ENCODE data around the gene DPY19L1.

GRCh38 chr7:35025369-35025870 lies 11.9 kb downstream of the DPY19L1 start:
- TF ChIP-seq CTCF (conservative IDR thresholded peaks at IDR 0.05) (no peak), EZH2 (IDR thresholded peaks at IDR 0.05; ENCODE audit: low read depth) (no peak)

Data from PC-9 (cell line).